Measurements from ENCODE around the gene DNAJC5. TPM values are rescaled to one million over a fixed set of nuclear protein-coding genes. Genes with fewer than 3 reads are reported as not detected.

The DNAJC5 gene
- total RNA-seq, 1 experiment from 2014 or later, result 48.5 TPM

DNA sequence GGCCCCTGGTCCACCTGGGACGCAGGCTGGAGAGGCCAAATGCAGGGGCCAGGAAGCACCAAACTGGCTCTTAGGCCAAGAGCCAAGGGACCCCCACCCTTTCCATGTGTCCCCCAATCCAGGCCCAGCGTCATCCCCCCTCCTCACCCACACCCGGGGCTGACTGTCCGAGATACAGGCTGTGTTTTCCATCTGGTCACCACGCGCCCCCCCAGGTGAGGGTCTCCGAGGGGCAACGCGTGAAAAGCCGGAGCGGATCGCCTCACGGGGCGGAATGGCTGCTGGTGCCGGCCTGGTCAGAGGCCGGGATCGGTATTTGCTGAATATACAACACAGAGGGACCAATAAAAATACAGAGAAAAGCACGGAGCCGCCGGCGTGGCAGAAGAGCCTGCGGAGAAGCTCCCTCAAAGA is 38.8 kb upstream of the DNAJC5 start:
- peaks cover 18% of the 10 kb centered on the region for H3K4me1 ChIP-seq (replicated peaks)
- no peak overlapping the region for H3K4me3 ChIP-seq
- H3K27me3 ChIP-seq (replicated peaks), result no peaks in the 10 kb centered on the region
- no peak overlapping the region for H3K27ac ChIP-seq
- peaks cover 5% of the 10 kb centered on the region for H3K36me3 ChIP-seq
- no peak for DNase-seq (ENCODE audit: low read depth in 1 of 2, low spot score in 2 of 2)
- H3K9me3 ChIP-seq (replicated peaks), result no peaks in the 10 kb centered on the region

DNA sequence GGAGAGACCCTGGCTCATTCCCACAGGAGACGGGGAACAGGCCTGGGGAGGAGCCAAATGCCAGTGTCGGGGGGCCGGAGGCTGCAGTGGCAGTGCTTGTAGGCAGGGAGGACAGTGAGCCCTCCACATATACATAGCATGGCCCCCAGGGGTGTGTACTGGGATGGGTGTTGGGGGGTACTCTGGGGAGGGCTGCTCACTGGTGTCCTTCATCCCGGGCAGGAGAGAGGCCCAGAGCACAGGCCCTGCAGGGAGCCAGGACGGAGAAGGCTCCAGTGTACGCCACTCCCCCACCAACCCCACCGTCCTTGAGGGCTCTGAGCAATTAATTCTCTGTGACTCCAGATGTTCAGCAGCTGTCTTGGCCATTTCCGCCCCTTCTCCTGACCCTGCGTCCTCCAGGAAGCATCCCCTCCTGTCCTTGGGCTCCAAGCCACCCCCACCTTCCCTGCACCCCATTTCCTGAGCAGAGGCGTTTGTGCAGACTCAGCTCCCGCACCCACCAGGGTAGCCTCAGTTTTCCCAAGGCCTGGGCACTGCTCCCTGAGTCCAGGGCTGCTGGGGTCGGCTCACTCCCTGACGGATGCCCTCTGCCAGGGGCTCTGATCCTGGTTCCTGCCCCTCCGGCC is 37.0 kb upstream of the DNAJC5 start:
- H3K9me3 ChIP-seq (replicated peaks), result no peaks in the 10 kb centered on the region
- DNase-seq (ENCODE audit: low read depth in 1 of 2, low spot score in 2 of 2), result no peak
- no peak overlapping the region for H3K4me3 ChIP-seq
- no peak overlapping the region for H3K27ac ChIP-seq
- H3K4me1 ChIP-seq (replicated peaks), result peaks cover 18% of the 10 kb centered on the region
- H3K36me3 ChIP-seq, result peaks cover 18% of the 10 kb centered on the region
- no peaks in the 10 kb centered on the region for H3K27me3 ChIP-seq (replicated peaks)

DNA sequence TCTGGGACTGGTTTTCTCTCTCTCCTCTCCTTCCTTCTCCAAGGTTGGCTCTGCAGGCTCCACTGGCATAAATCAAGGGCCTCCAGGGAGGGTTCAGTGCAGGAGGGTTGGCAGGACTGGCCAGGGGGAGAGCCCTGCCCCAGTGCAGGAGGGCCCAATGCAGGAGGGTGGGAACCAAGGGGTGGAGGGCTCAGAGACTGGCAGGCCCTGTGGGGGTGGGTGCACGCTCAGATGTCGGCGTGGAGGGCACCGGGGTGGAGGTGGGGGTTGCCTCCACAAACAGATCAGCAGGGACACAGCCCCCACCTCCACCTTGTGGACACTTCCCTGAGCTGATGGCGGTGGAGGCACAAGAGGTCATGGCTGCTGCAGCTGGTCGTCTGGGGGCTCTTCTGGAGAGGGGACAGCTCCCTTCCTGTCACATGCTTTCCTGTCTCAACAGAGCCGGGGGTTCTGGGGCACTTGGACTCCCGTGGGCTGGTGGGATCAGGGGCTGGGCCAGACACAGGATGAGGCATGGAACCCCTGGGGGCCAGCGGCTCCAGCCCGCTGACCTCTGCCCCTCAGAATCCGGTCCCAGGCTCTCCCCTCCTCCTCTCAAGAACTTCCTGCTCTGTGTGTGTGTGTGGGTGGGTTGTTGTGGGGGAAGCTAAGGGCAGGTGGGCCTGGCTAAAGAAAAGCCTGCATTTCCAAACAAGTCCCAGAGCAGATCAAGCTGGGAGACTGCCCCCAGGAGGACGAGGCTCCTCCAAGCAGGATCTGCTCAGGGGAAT is 36.3 kb upstream of the DNAJC5 start:
- no peak overlapping the region for H3K27ac ChIP-seq
- no peaks in the 10 kb centered on the region for H3K9me3 ChIP-seq (replicated peaks)
- peaks cover 24% of the 10 kb centered on the region for H3K36me3 ChIP-seq
- no peak for DNase-seq (ENCODE audit: low read depth in 1 of 2, low spot score in 2 of 2)
- H3K4me3 ChIP-seq, result no peak overlapping the region
- H3K4me1 ChIP-seq (replicated peaks), result peaks cover 15% of the 10 kb centered on the region
- no peaks in the 10 kb centered on the region for H3K27me3 ChIP-seq (replicated peaks)

DNA sequence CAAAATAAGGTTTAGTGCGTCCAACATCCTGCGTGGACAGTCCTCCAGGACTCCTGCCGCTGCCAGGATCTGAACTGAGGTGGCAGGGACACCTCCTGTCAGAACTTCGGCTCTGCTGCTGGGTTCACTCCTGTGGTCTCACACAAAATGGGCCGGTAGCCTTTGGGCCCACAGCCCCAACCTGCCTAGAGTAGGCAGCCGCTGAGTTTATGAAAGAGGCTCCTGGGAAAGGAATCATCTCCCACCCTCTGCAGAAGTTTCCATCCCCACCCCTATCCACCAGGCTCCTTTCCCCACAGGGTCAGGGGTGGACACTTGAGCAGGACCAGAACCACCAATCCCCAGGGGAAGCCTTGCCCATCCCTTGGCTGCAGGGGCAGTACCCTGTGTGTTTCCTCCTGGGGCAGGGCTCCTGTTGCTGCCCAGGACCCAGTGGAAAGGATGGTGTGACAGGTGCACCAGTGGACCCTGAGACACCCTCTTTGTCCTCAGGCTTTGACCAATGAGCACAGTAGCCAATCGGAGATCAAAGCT is 35.7 kb upstream of the DNAJC5 start:
- no peak for DNase-seq (ENCODE audit: low read depth in 1 of 2, low spot score in 2 of 2)
- Histone ChIP-seq H3K4me1 (replicated peaks) (peaks cover 15% of the 10 kb centered on the region), H3K9me3 (replicated peaks) (no peaks in the 10 kb centered on the region), H3K36me3 (peaks cover 29% of the 10 kb centered on the region), H3K27ac (no peak overlapping the region), H3K4me3 (no peak overlapping the region), H3K27me3 (replicated peaks) (no peaks in the 10 kb centered on the region)

DNA sequence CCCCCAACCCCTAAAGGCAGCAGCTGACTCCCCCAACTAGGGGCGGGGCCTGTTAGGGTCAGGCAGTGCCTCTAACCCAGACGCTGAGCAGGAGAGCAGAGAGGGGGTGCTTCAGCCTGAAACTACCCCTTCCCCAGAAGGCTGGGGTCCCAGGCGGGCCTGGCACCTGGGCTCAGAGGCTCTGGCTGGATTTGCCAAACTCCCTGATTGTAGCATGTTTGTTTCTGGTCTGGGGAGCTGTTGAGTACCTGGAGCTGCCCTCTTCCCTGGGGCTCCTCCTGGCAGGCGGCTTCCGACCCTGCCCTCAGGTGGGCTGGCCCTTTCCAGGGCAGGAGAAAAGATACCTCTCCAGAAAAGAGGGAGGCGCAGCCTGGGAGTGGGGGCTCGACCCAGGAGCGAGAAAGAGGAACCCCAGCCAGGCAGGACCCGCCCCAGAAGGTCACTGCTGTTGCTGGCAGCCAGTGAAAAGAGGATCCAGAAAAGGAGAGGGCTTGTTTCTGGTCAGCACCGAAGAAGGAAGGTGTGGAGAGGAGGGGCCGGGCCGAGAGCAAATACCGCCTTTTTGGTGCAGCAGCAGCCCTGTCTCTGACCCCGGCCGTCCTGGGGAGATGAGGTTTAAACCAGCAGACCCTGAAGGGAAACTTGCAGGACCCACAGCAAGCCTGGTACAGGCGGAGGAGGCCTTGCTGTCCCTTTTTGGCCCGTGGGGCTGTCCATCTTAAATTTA is 34.4 kb upstream of the DNAJC5 start:
- H3K4me1 ChIP-seq (replicated peaks), result peaks cover 8% of the 10 kb centered on the region
- H3K36me3 ChIP-seq, result peaks cover 33% of the 10 kb centered on the region
- no peaks in the 10 kb centered on the region for H3K9me3 ChIP-seq (replicated peaks)
- DNase-seq (ENCODE audit: low read depth in 1 of 2, low spot score in 2 of 2), result no peak
- no peak overlapping the region for H3K4me3 ChIP-seq
- no peak overlapping the region for H3K27ac ChIP-seq
- H3K27me3 ChIP-seq (replicated peaks), result no peaks in the 10 kb centered on the region

DNA sequence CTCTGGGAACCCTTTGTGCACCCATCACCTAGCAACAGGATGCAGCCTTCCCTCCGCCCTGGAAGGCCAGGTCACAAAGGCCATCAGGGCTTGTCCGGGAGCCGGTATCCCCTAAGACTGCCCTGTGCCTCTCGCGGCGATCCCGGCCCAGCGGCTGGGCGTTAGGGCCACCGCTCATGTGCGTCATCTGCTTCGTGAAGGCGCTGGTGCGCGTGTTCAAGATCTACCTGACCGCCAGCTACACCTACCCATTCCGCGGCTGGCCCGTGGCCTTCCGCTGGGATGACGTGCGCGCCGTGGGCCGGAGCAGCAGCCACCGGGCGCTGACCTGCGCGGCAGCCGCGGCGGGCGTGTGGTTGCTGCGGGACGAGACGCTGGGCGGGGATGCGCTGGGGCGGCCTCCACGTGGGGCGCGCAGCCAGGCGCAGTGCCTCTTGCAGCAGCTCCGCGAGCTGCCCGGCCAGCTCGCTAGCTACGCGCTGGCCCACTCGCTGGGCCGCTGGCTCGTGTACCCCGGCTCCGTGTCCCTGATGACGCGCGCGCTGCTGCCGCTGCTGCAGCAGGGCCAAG is 33.5 kb upstream of the DNAJC5 start, which contains the start of gene ABHD16B:
Gene ABHD16B, plus strand, starts transcription at position 134 of the 570 bp plus-strand sequence. Its CDS starts 43 bp downstream, at position 177.
- Histone ChIP-seq H3K36me3 (peaks cover 34% of the 10 kb centered on the region), H3K27ac (no peak within 1 kb of the TSS), H3K4me3 (no peak within 1 kb of the TSS), H3K27me3 (replicated peaks) (no peaks in the 10 kb centered on the region), H3K4me1 (replicated peaks) (peaks cover 14% of the 10 kb centered on the region), H3K9me3 (replicated peaks) (no peaks in the 10 kb centered on the region)
- no peak for DNase-seq (ENCODE audit: low read depth in 1 of 2, low spot score in 2 of 2)

DNA sequence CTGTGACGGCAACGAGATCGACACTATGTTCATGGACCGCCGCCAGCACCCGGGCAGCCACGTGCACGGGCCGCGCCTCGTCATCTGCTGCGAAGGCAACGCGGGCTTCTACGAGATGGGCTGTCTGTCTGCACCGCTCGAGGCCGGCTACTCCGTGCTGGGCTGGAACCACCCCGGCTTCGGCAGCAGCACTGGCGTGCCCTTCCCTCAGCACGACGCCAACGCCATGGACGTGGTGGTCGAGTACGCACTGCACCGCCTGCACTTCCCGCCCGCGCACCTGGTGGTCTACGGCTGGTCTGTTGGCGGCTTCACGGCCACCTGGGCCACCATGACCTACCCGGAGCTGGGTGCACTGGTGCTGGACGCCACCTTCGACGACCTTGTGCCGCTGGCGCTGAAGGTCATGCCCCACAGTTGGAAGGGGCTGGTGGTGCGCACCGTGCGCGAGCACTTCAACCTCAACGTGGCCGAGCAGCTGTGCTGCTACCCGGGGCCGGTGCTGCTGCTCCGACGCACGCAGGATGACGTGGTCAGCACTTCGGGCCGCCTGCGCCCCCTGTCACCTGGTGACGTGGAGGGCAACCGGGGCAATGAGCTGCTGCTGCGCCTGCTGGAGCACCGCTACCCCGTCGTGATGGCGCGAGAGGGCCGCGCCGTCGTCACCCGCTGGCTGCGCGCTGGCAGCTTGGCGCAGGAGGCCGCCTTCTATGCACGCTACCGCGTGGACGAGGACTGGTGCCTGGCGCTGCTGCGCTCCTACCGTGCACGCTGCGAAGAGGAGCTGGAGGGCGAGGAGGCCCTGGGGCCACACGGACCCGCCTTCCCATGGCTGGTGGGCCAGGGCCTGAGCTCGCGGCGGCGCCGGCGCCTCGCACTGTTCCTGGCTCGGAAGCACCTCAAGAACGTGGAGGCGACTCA is 32.7 kb upstream of the DNAJC5 start:
- no peak overlapping the region for H3K4me3 ChIP-seq
- H3K4me1 ChIP-seq (replicated peaks), result peaks cover 14% of the 10 kb centered on the region
- no peak for DNase-seq (ENCODE audit: low read depth in 1 of 2, low spot score in 2 of 2)
- no peaks in the 10 kb centered on the region for H3K27me3 ChIP-seq (replicated peaks)
- H3K27ac ChIP-seq, result no peak overlapping the region
- no peaks in the 10 kb centered on the region for H3K9me3 ChIP-seq (replicated peaks)
- peaks cover 38% of the 10 kb centered on the region for H3K36me3 ChIP-seq

DNA sequence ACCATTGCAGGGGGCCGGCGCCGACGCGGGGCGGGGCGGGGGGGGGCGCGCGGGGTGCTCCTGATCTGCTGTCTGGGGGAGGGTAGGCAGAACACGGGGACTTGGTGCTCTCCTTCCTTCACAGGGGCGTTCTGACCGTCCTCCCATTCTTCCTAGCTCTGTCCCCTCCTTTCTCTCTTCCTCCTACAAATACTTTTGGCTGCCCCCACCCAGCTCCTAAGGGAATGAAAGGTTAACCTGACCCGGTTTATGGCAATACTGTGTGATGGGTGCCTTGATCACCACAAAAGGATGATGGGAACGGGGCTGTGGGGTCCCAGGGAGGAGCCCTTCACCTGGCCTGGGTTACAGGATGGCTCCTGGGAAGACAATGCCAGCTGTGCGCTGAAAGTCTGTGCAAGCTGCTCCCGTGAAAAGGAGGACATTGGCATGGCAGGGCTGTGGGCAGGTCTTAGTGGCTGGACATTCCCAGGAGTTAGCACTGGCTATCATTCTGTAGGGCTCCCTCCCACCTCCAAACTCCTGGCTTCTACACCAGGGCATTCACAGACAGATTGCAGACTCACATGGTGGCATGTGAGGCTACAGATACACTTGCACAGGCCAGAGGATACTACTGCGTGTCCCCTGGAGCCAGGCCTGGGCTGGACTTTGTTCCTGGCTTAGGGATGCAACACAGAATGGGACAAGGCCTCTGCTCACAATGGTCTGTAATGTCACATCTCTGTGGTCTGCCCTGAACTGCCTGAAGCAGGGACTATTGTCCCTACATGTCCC is 31.7 kb upstream of the DNAJC5 start:
- peaks cover 40% of the 10 kb centered on the region for H3K36me3 ChIP-seq
- no peaks in the 10 kb centered on the region for H3K9me3 ChIP-seq (replicated peaks)
- DNase-seq (ENCODE audit: low read depth in 1 of 2, low spot score in 2 of 2), result no peak
- peaks cover 14% of the 10 kb centered on the region for H3K4me1 ChIP-seq (replicated peaks)
- H3K27me3 ChIP-seq (replicated peaks), result no peaks in the 10 kb centered on the region
- H3K27ac ChIP-seq, result peak overlapping the region; percentile 22
- peak overlapping the region; percentile 83; the same call in 1 of the 2 replicates for H3K4me3 ChIP-seq

DNA sequence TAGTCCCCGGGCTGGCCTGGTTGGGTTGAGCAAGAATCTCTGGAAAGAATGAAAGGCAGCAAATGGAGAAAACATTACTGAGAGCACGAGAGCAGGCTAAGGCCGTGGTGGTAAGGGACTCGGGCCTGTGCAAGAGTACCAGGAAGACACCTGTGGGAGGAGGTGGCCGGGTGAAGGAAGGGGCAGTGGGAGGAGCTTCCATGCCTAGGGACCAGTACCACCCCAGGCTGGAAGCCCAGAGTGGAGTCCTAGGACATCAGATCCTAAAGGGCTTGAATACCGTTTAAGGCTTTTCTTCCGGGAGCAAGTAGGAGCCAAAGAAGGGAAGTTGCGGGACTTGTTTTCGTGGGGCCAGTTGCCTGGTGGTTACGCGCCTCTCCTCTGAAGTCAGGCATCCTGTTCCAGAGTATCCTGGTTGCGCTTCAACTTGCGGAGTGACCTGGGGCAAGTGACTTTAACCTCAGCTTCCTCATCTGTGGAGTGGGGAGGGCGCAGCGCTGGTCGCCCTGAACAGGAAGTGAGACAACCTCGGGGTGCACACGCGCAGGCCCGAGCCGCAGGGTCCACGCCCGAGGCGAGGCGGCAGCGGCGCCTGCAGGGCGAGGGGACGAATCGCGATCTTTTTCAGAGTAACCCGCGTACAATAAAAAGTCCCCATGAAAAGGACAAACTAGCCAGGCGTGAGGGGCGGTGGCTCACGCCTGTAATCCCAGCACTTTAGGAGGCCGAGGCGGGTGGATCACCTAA is 31.0 kb upstream of the DNAJC5 start:
- Histone ChIP-seq H3K4me3 (peak overlapping the region; percentile 83), H3K4me1 (replicated peaks) (peaks cover 14% of the 10 kb centered on the region), H3K36me3 (peaks cover 48% of the 10 kb centered on the region), H3K27ac (peak overlapping the region; percentile 22), H3K9me3 (replicated peaks) (no peaks in the 10 kb centered on the region), H3K27me3 (replicated peaks) (no peaks in the 10 kb centered on the region)
- DNase-seq (ENCODE audit: low read depth in 1 of 2, low spot score in 2 of 2), result peak; percentile 72 to 76

DNA sequence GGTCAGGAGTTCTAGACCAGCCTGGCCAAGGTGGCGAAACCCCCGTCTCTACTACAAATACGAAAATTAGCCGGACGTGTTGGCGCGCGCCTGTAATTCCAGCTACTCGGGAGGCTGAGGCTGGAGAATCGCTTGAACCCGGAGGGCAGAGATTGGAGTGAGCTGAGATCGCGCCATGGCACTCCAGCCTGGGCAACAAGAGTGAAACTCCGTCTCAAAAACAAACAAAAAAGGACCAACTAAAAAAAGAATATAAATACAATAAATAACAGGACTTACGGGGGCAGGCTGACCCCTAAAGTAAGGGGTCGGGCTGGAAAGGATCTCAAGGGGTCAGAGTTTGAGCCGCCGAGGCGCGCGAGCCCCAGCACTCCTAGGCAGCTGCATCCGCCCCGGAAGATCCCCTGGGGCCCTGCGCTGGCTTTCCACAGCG is 30.4 kb upstream of the DNAJC5 start:
- no peak for DNase-seq (ENCODE audit: low read depth in 1 of 2, low spot score in 2 of 2)
- H3K9me3 ChIP-seq (replicated peaks), result no peaks in the 10 kb centered on the region

DNA sequence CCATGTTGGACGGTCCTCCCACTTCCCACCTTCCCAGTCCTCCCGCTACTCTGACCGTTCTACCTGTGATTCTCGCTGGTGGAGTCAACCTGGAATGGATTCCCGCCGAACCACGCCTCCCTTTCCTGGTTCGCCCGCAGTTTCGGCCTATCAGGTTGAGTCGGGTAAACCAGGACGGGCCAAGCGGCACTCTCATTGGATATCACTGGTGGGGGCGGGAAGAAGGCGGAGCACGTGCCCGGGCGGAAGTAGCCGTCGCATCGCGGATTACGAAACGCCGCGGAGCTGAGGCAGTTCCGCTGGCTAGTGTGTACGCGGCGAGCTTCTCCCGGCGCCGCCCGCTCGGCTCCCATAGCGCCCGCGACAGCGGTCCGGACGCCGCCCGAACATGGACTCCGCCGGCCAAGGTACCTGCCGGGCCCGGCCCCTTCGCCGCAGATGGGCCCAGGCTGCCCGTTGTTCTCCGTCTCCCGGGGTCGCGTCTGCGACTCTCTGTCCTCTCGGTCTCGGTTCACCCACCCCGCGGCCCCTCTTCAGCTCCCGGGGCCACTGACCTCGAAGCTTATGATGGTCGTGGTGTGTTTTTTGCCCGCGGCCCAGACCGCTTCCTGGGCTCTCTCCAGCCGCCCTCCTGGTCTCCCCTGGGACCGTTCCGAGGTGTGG is 29.8 kb upstream of the DNAJC5 start, which contains the start of gene TPD52L2:
Gene TPD52L2, plus strand, starts transcription at position 293 of the 663 bp plus-strand sequence. Its CDS starts 96 bp downstream, at position 389.
- peak within 1 kb of the TSS; percentile 70 for H3K27ac ChIP-seq
- peaks cover 59% of the 10 kb centered on the region for H3K36me3 ChIP-seq
- H3K9me3 ChIP-seq (replicated peaks), result no peaks in the 10 kb centered on the region
- peaks cover 14% of the 10 kb centered on the region for H3K4me1 ChIP-seq (replicated peaks)
- peak; percentile 95 to 98 for DNase-seq (ENCODE audit: low read depth in 1 of 2, low spot score in 2 of 2)
- H3K27me3 ChIP-seq (replicated peaks), result no peaks in the 10 kb centered on the region
- H3K4me3 ChIP-seq, result peak within 1 kb of the TSS; percentile 83

More for the DNA sequence above, 30.4 kb upstream of the DNAJC5 start:
- H3K4me3 ChIP-seq, result peak overlapping the region; percentile 83
- H3K36me3 ChIP-seq, result peaks cover 54% of the 10 kb centered on the region
- H3K27ac ChIP-seq, result peak overlapping the region; percentile 22
- peaks cover 14% of the 10 kb centered on the region for H3K4me1 ChIP-seq (replicated peaks)
- no peaks in the 10 kb centered on the region for H3K27me3 ChIP-seq (replicated peaks)

Data from SJSA1 (cell line).